SK-N-SH treated with all-trans-retinoic acid at 6 μM for 48 hours (cell line): ENCODE results near the gene ZNF536.

ENCODE experiments used
- ARNTL ChIP-seq: fragments of 450-650 bp; formaldehyde crosslinking; IDR thresholded peaks from 2 replicates; pipeline ENCODE4 v1.5.0; 2020; ENCODE audit warnings: low read depth, mild to moderate bottlenecking, moderate library complexity, borderline replicate concordance
- ESRRG ChIP-seq: fragments of 250-450 bp; sonication (Bioruptor Pico); IDR thresholded peaks from 2 replicates; pipeline ENCODE4 v1.6.1; 2021; ENCODE audit warnings: mild to moderate bottlenecking
- SNAI2 ChIP-seq: fragments of 250-450 bp; sonication (Bioruptor Pico); IDR thresholded peaks from 2 replicates; pipeline ENCODE4 v1.5.0; 2020; ENCODE audit warnings: mild to moderate bottlenecking, moderate library complexity
- ZNF565 ChIP-seq: fragments of 450-650 bp; formaldehyde crosslinking; conservative IDR thresholded peaks from 2 replicates; pipeline ENCODE4 v1.5.0; 2020; ENCODE audit warnings: low read depth, mild to moderate bottlenecking, moderate library complexity

- TF ChIP-seq ZNF565 (CRISPR knock-in tag), result no peak
- no peak for TF ChIP-seq ESRRG (CRISPR knock-in tag)
- TF ChIP-seq ARNTL (CRISPR knock-in tag), result no peak
- no peak for TF ChIP-seq SNAI2 (CRISPR knock-in tag)
Measured at GRCh38 chr19:30428844-30429243, 56.7 kb downstream of the ZNF536 start.
